ENCODE measurements around the gene CAGE1.
"Not testable (repeated sequence)": the region's sequence is repeated elsewhere in the genome, so short reads cannot be mapped to it uniquely, and the experiment has no call there.

The CAGE1 gene

GRCh38 chr6:7409740-7410139 is 20.2 kb upstream of the CAGE1 start:
- DNase-seq (ENCODE audit: low read depth): no peak

- no peak for DNase-seq (ENCODE audit: low read depth)
Measured at GRCh38 chr6:7406743-7407142, 17.2 kb upstream of the CAGE1 start.

- no peak for DNase-seq (ENCODE audit: low read depth)
Measured at GRCh38 chr6:7404546-7404945, 15.0 kb upstream of the CAGE1 start.

- DNase-seq (ENCODE audit: low read depth): no peak
Measured at GRCh38 chr6:7402716-7403115, 13.2 kb upstream of the CAGE1 start.

GRCh38 chr6:7401075-7401474 is 11.5 kb upstream of the CAGE1 start:
- DNase-seq (ENCODE audit: low read depth): no peak

- DNase-seq (ENCODE audit: low read depth): no peak
Measured at GRCh38 chr6:7392402-7392801, 2.9 kb upstream of the CAGE1 start.

GRCh38 chr6:7391151-7391550 is 1.6 kb upstream of the CAGE1 start:
- no peak for DNase-seq (ENCODE audit: low read depth)

GRCh38 chr6:7390226-7390878 is 810 bp upstream of the CAGE1 start:
- no peak for DNase-seq (ENCODE audit: low read depth)

GRCh38 chr6:7389162-7389450 is 436 bp downstream of the CAGE1 start:
- DNase-seq (ENCODE audit: low read depth): peak; percentile 12

- DNase-seq (ENCODE audit: low read depth): no peak
Measured at GRCh38 chr6:7381092-7381491, 8.4 kb downstream of the CAGE1 start.

- DNase-seq (ENCODE audit: low read depth): no peak
Measured at GRCh38 chr6:7378740-7379139, 10.8 kb downstream of the CAGE1 start.

GRCh38 chr6:7377961-7378360 is 11.6 kb downstream of the CAGE1 start:
- DNase-seq (ENCODE audit: low read depth): no peak

- DNase-seq (ENCODE audit: low read depth): no peak
Measured at GRCh38 chr6:7373739-7374138, 15.8 kb downstream of the CAGE1 start.

- no peak for DNase-seq (ENCODE audit: low read depth)
Measured at GRCh38 chr6:7367408-7367807, 22.1 kb downstream of the CAGE1 start.

GRCh38 chr6:7351916-7352315 is 37.6 kb downstream of the CAGE1 start:
- DNase-seq (ENCODE audit: low read depth): not testable (repeated sequence)

GRCh38 chr6:7350591-7350990 is 39.0 kb downstream of the CAGE1 start:
- DNase-seq (ENCODE audit: low read depth): not testable (repeated sequence)

GRCh38 chr6:7347551-7347997 is 42.0 kb downstream of the CAGE1 start:
- DNase-seq (ENCODE audit: low read depth): not testable (repeated sequence)

GRCh38 chr6:7344773-7345450 is 44.6 kb downstream of the CAGE1 start:
- not testable (repeated sequence) for DNase-seq (ENCODE audit: low read depth)

GRCh38 chr6:7343546-7344475 is 45.7 kb downstream of the CAGE1 start:
- DNase-seq (ENCODE audit: low read depth): no peak

- no peak for DNase-seq (ENCODE audit: low read depth)
Measured at GRCh38 chr6:7341989-7342742, 47.4 kb downstream of the CAGE1 start.

- DNase-seq (ENCODE audit: low read depth): no peak
Measured at GRCh38 chr6:7341271-7341670, 48.3 kb downstream of the CAGE1 start.
